NCI-H2107 treated with DMSO at 0.1 percent for 48 hours (cell line): Measurements from ENCODE around the gene KRT16.
A peak's percentile ranks its signal among the peaks of the same experiment; 100 is the strongest.
"Not testable (repeated sequence)": the region's sequence is repeated elsewhere in the genome, so short reads cannot be mapped to it uniquely, and the experiment has no call there.

Experiments used
- DNase-seq: peaks from one replicate; lab custom pipeline; 2025; ENCODE audit not compliant: unreplicated experiment; lab: John Stamatoyannopoulos, UW

KRT16 gene

GRCh38 chr17:41583137-41584127 lies 29.1 kb downstream of the KRT16 start:
- no peak for DNase-seq

DNA sequence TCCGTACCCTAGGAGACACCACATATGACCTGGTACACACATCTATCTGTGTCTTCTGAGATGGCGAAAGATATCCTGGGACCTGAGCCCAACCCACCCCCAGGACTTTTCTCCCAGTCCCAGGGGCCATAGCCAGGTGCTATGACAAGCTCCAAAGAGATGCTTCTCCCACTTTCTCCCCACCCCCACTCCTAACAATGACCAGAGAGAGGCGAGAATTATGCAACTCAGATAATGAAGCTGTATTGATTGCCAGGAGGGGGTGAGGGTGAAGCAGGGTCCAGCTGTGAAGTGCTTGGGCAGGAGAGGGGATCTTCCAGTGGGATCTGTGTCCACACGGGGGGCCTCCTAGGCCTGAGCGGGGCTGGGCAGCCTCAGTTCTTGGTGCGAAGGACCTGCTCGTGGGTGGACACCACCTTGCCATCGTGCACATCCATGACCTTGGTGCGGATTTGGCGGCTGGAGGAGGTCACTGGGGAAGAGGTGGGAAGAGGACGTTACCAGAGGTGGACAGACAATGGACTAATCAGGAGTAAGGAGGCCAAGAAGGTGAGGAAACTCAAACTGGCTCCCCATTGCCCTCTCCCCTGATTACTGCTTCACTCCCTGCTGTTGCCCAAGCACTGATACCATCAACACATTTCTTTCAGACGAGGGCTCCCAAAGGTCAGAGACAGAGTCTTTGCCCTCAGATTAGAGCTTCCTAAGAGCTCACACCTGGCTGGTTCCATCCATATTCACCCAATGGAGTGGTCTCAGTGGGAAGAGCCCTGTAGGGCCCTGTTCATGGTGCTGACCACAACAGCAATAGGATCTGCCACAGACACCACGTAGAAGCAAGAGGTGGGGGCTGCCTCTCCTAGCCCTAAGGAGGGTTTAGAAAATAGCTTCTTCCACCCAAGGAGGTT lies 30.3 kb downstream of the KRT16 start:
- not testable (repeated sequence) for DNase-seq

GRCh38 chr17:41581366-41582060 lies 31.1 kb downstream of the KRT16 start:
- DNase-seq = no peak

DNA sequence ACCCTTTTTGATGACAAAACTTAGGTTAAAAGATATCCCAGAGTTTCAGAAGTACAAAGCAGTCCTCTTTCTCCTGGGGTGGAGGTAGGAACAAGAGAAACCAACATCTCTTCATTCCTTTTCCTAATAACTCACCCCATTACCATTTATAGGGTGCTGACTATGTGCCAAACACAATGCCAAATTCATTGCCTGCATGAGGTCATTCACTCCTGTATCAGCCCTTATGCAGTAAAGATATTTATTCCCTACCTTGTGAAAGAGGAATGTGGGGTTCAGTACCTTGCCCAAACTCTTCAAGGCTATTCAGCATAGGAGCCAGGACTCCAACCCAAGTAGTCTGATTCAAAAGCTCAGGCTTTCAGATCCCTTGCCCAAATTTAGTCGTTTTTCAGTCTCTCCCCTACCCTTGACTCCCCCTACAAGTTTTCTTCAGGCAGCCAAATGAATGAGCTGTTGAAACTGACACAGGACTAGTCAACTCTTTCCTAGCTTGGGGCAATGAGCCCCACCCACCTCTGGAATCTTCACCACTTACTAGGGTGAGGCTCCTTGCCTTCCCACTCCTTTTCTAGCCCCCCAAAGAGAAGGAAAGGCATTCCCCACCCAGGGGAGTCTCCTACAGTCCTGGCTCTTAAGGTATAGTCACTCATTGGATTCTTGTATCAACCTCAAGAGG lies 31.7 kb downstream of the KRT16 start:
- DNase-seq = no peak

- no peak for DNase-seq
These were observed 32.4 kb downstream of the KRT16 start for GRCh38 chr17:41580244-41580575.

- DNase-seq = peak; percentile 80
These were observed 32.9 kb downstream of the KRT16 start for GRCh38 chr17:41579484-41580243.

GRCh38 chr17:41578971-41579370 lies 33.6 kb downstream of the KRT16 start:
- no peak for DNase-seq

DNA sequence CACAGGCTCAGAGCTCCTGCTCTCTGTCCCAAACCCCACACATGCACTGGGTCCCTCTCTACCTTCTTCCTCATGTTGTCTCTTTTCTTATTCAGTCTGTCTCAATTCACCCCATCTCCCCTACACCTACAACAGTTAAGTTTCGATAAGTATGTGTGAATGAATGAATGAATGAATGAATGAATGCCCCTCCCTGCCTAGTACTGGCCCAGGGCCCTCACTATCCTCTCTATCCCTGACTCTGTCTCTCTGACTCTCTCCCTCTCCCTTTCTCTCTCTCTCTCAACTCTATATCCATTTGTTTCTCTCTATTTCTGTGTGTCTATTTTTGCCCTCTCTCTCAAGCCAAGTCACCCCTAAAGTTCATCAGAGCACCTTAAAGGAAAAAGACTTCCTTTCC lies 34.0 kb downstream of the KRT16 start:
- DNase-seq = no peak

- DNase-seq = not testable (repeated sequence)
These were observed 35.8 kb downstream of the KRT16 start for GRCh38 chr17:41576740-41577139.

- DNase-seq = no peak
These were observed 37.2 kb downstream of the KRT16 start for GRCh38 chr17:41575336-41575735.

DNA sequence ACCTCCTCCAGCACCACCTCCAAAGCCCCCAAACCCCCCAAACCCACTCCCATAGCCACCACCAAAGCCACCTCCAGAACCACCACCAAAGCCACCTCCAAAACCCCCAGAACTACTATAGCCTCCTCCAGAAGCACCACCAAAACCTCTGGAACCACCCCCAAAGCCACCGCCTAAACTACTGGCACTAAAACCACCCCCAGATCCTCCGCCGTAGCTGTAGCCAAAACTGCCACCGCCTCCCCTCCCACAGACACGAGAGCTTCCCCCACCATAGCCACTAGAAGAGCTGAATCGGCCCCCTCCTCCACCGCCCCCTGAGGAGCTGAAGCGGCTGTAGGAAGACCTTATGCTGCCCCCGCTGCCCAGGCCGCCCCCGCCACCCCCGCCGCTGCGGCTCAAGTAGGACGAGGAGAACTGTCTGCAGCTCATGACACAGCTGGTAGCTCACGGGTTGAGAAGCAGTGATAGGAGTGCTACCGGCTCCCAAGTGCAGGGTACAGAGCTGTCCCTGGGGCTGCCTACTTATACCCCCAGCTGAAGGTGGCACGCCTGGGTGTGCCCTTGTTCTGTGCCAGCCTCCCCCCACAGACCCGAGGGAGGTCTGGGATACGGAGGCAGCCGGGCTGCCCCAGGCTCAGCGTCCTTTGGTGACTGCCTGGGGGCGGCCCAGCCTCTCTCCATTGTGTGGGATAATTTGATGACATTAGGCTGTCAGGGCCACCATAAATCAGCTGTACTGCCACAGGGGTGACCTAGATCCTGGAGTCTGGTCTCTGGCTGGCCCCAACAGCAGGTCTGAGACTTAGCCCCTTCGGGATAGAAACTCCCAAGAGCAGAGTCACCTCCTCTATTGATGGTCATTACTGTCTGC lies 40.8 kb downstream of the KRT16 start, which contains the start of gene KRT9:
TSS of gene KRT9 (minus strand) at position 499 of the 874 bp plus-strand sequence. CDS start at position 432, 67 bp downstream.
- DNase-seq = no peak

DNA sequence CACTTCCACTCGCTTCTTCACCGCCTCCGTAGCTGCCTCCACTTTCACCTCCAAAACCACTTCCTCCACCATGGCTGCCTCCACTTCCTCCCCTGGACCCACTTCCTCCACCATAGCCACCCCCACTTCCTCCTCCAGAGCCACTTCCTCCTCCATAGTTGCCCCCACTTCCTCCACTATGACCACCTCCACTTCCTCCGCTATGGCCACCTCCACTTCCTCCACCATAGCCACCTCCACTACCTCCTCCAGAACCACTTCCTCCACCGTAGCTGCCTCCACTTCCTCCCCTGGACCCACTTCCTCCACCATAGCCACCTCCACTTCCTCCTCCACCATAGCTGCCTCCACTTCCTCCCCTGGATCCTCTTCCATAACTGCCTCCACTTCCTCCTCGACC lies 45.2 kb downstream of the KRT16 start:
- no peak for DNase-seq

GRCh38 chr17:41565338-41565737 lies 47.2 kb downstream of the KRT16 start:
- DNase-seq = no peak

- DNase-seq = no peak
These were observed 48.9 kb downstream of the KRT16 start for GRCh38 chr17:41563607-41564170.

DNA sequence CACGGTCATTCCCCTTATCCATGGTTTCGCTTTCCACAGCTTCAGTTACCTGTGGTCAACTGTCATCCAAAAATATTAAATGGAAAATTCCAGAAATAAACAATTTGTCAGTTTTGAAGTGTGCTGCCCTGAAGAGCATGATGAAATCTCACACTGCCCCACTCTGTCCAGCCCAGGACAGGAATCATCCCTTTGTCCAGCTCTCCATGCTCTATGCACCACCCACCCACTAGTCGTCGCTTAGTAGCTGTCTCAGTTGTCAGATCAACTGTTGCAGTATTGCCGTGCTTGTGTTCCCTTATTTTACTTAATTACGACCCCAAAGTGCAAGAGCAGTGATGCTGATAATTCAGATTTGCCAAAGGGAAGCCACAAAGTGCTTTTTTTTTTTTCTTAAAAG lies 51.0 kb downstream of the KRT16 start:
- DNase-seq = no peak
